Adrenal gland (tissue), 19 donors: ENCODE results near the gene ZNF33A. TPM values are rescaled to one million over a fixed set of nuclear protein-coding genes. Genes with fewer than 3 reads are reported as not detected.

ENCODE experiments used
- DNase-seq, 7 donors: peaks; one replicate each; pipeline ENCODE4 v3.0.0-alpha.2; 2019 to 2020
- H3K27ac ChIP-seq, 5 donors: fragments of 200-600 bp; sonication (generic) in 4 of 5; 1 replicate in 3 of 5; 2 replicates in 2 of 5; pipeline versions ENCODE4 v1.5.1 to v1.8.0; 2016 to 2020; ENCODE audit warnings: mild to moderate bottlenecking in 1 of 5
- H3K27me3 ChIP-seq: fragments of 200-600 bp; 2 replicates; pipeline ENCODE4 v1.8.0; 2021
- H3K36me3 ChIP-seq, 2 donors: fragments of 200-600 bp; replicated peaks in 1 of 2; 1 replicate in 1 of 2; 2 replicates in 1 of 2; pipeline versions ENCODE4 v1.5.1 to v1.8.0; 2018 to 2022
- H3K4me1 ChIP-seq, 2 donors: fragments of 200-600 bp; replicated peaks in 1 of 2; 1 replicate in 1 of 2; 2 replicates in 1 of 2; pipeline versions ENCODE4 v1.5.1 to v1.8.0; 2018 to 2021
- H3K4me3 ChIP-seq, 4 donors: fragments of 200-600 bp; sonication (generic) in 3 of 4; one replicate each; pipeline ENCODE4 v1.5.1; 2016 to 2018
- H3K9me3 ChIP-seq, 3 donors: fragments of 200-600 bp; sonication (generic) in 1 of 3; replicated peaks in 1 of 3; 1 replicate in 2 of 3; 2 replicates in 1 of 3; pipeline versions ENCODE4 v1.5.1 to v1.8.0; 2016 to 2021
- CTCF ChIP-seq, 6 experiments: fragments of 450-650 bp in 4 of 6; fragments of 200-600 bp in 2 of 6; sonication (generic) in 1 of 6; IDR thresholded peaks; 1 replicate in 5 of 6; 2 replicates in 1 of 6; pipeline versions ENCODE4 v1.5.1 to v1.8.0; 2016 to 2021; ENCODE audit warnings: antibody characterized with exemption in 6 of 6, mild to moderate bottlenecking in 2 of 6, moderate library complexity in 1 of 6
- POLR2A ChIP-seq, 2 donors: fragments of 450-650 bp; IDR thresholded peaks; one replicate each; pipeline ENCODE4 v1.6.1; 2017; ENCODE audit warnings: antibody characterized with exemption in 2 of 2, mild to moderate bottlenecking in 2 of 2, moderate library complexity in 1 of 2
- WGBS, 4 donors: extraction: QIAGEN DNeasy Blood & Tissue Kit in 2 of 4; methylation state at CpG; one replicate each; pipeline versions ENCODE4 v1.1.5 to v1.1.7; 2013 to 2017; 5-methylcytosine and 5-hydroxymethylcytosine counted together
- intact Hi-C, 2 donors: fragments of 100-400 bp; cut with DNase I; formaldehyde crosslinking; loops; one replicate each; pipeline versions ENCODE4 v1.14.1 to v1.15.0; 2022 to 2023
- long read RNA-seq, 10 donors: library from polyadenylated mRNA in 3 of 10; unstranded in 2 of 10; stranded (forward) in 1 of 10; transcript quantifications; one replicate each; pipeline ENCODE4 v2.0.0 and lab custom pipeline, GENCODE V29; 2021 to 2026
- polyA plus RNA-seq, 3 donors: library from polyadenylated mRNA; stranded (reverse); fragments of 200-250 nt in 2 of 3; fragments of 350-450 nt in 1 of 3; fragmentation: Illumina TruSeq in 1 of 3; extraction: RNeasy Lipid Tissue Mini Kit (QIAGEN cat#74804) in 1 of 3; gene quantifications; one replicate each; pipeline ENCODE4 v1.2.3, GENCODE V29; 2013 to 2014
- total RNA-seq, 9 donors: library from RNA; depleted of rRNA in 4 of 9; stranded (reverse); fragments of >200 nt in 4 of 9; fragments of 120-200 nt in 1 of 9; fragmentation: NEBNext Ultra II Directional in 1 of 9; extraction: Animal tissue kit (Norgen Biotek cat#: 25700) in 1 of 9; gene quantifications; one replicate each; pipeline versions ENCODE4 v1.1.0 to v1.2.4, GENCODE V29; 2013 to 2023
- donor health status: healthy with polysubstance abuse.
- donor health status: Bipolar disorder and iron deficiency.
- donor health status: DM: yes; HTN: yes; CAD: no.
- donor health status: DM: no; HTN: no; CAD: no.
- donor health status: DM: no; HTN: no; CAD: no.
- donor health status: DM: yes; HTN: yes; CAD: no.

Gene ZNF33A
- total RNA-seq, result 10 to 100 TPM; 12.5 to 34.9 (median 28.7) TPM
- polyA plus RNA-seq, result 10 to 100 TPM; 12.3 to 26.6 (median 12.4) TPM
- long read RNA-seq, donor 1, partial matches to known transcripts, result 0 of 2 reads
- long read RNA-seq, donor 1, other reads (novel, unspliced or antisense), result 0 of 2 reads
- long read RNA-seq, donor 2, full-length matches to known transcripts, result 6 of 6 reads
- long read RNA-seq, donor 2, partial matches to known transcripts, result 0 of 6 reads
- long read RNA-seq, donor 2, other reads (novel, unspliced or antisense), result 0 of 6 reads
- long read RNA-seq, donor 3, partial matches to known transcripts, result 0 of 4 reads
- long read RNA-seq, donor 3, other reads (novel, unspliced or antisense), result 0 of 4 reads
- long read RNA-seq, donor 4, full-length matches to known transcripts, result 7 of 13 reads
- long read RNA-seq, donor 4, partial matches to known transcripts, result 0 of 13 reads
- long read RNA-seq, donor 4, other reads (novel, unspliced or antisense), result 6 of 13 reads
- long read RNA-seq, donor 5, full-length matches to known transcripts, result 8 of 18 reads
- long read RNA-seq, donor 5, partial matches to known transcripts, result 0 of 18 reads
- long read RNA-seq, donor 5, other reads (novel, unspliced or antisense), result 10 of 18 reads
- long read RNA-seq, donor 6, full-length matches to known transcripts, result 7 of 10 reads
- long read RNA-seq, donor 6, partial matches to known transcripts, result 0 of 10 reads
- long read RNA-seq, donor 6, other reads (novel, unspliced or antisense), result 3 of 10 reads
- long read RNA-seq, donor 7, result 0 reads
- long read RNA-seq, donor 8, full-length matches to known transcripts, result 5 of 5 reads
- long read RNA-seq, donor 8, partial matches to known transcripts, result 0 of 5 reads
- long read RNA-seq, donor 8, other reads (novel, unspliced or antisense), result 0 of 5 reads
- long read RNA-seq, donor 9, full-length matches to known transcripts, result 7 of 7 reads
- long read RNA-seq, donor 9, partial matches to known transcripts, result 0 of 7 reads
- long read RNA-seq, donor 9, other reads (novel, unspliced or antisense), result 0 of 7 reads
- long read RNA-seq, donor 10, result 0 reads

- Histone ChIP-seq H3K4me1 (peaks cover 6 to 16% of the 10 kb centered on the region in 2 donors), H3K9me3 (no peaks in the 10 kb centered on the region), H3K27ac (peak within 1 kb of the TSS; percentile 98 to 100 (median 99)), H3K27me3 (no peaks in the 10 kb centered on the region), H3K4me3 (peak within 1 kb of the TSS; percentile 62 to 91 (median 86)), H3K36me3 (peaks cover 0 to 9% of the 10 kb centered on the region in 2 donors)
- TF ChIP-seq POLR2A (IDR thresholded peaks at IDR 0.05), result peak; percentile 75 to 93
- TF ChIP-seq CTCF (IDR thresholded peaks at IDR 0.05), result peak in 2 of 6 experiments; percentile 1 to 9
- intact Hi-C loops, result no loop called here
- DNase-seq, result peak; percentile 92 to 98 (median 96)
- 0 to 1% (median 0%) methylated on average over 25 to 46 of the region's 46 CpGs for WGBS, 4 donors
Measured at GRCh38 chr10:38010119-38010903, at the start of gene ZNF33A. TSS of gene ZNF33A (plus strand) at chr10:38010675. CDS start at chr10:38012342, 1,667 bp downstream.

- DNase-seq, result no peak
- peaks cover 0 to 16% of the 10 kb centered on the region in 2 donors for H3K36me3 ChIP-seq
- no peaks in the 10 kb centered on the region for H3K4me1 ChIP-seq
- intact Hi-C loops, result no loop called here
- H3K27me3 ChIP-seq, result no peaks in the 10 kb centered on the region
- no peak overlapping the region for H3K27ac ChIP-seq
- TF ChIP-seq CTCF (IDR thresholded peaks at IDR 0.05) (no peak), POLR2A (IDR thresholded peaks at IDR 0.05) (no peak)
- H3K9me3 ChIP-seq, result peaks cover 0 to 14% (median 0%) of the 10 kb centered on the region in 3 donors
- H3K4me3 ChIP-seq, result no peak overlapping the region
Measured at GRCh38 chr10:37965006-37965405, 45.5 kb upstream of the ZNF33A start.

- Histone ChIP-seq H3K27me3 (no peaks in the 10 kb centered on the region), H3K4me3 (no peak overlapping the region), H3K36me3 (peaks cover 0 to 21% of the 10 kb centered on the region in 2 donors), H3K4me1 (peaks cover 11 to 19% of the 10 kb centered on the region in 2 donors), H3K27ac (no peak overlapping the region), H3K9me3 (no peaks in the 10 kb centered on the region)
- DNase-seq, result no peak
- 96 to 100% (median 98%) methylated on average over 1 of the region's 1 CpG for WGBS, 4 donors
- no peak for TF ChIP-seq POLR2A (IDR thresholded peaks at IDR 0.05)
- TF ChIP-seq CTCF (IDR thresholded peaks at IDR 0.05), result no peak
- intact Hi-C loops, result loop anchor here in 1 of 2 donors (10.0 kb wide), 1 partner anchor 52 kb away; no protein-coding TSS in a partner anchor
Measured at GRCh38 chr10:37972396-37972795, 38.1 kb upstream of the ZNF33A start.
